SK-N-SH (cell line): ENCODE results near the gene GIT2. TPM values are rescaled to one million over a fixed set of nuclear protein-coding genes. Genes with fewer than 3 reads are reported as not detected.

Source experiments
- CTCF ChIA-PET: fragments of 300-600, 350-600 bp; formaldehyde crosslinking; extraction: SDS; loops from one replicate; lab custom pipeline; 2021; lab: Yijun Ruan, JAX
- POLR2A ChIA-PET: fragments of 350-600 bp; sonication (Branson Sonifier 250); formaldehyde crosslinking; extraction: SDS; loops from one replicate; lab custom pipeline; 2020; ENCODE audit warnings: antibody characterized with exemption, inconsistent platforms; lab: Yijun Ruan, JAX
- DNase-seq: peaks from one replicate; pipeline ENCODE4 v3.0.0; 2012
- H2AFZ ChIP-seq: fragments of 200-600 bp; sonication (generic); 2 replicates; pipeline ENCODE4 v1.8.1; 2016; ENCODE audit warnings: antibody characterized with exemption, mild to moderate bottlenecking, low read depth
- H3F3A ChIP-seq: fragments of 200-600 bp; sonication (generic); replicated peaks from 2 replicates; pipeline ENCODE3; 2016; ENCODE audit warnings: antibody characterized with exemption, mild to moderate bottlenecking; ENCODE audit not compliant: insufficient read depth
- H3K27ac ChIP-seq, 2 experiments: fragments of 200-500 bp in 1 of 2; fragments of 200-600 bp in 1 of 2; sonication (Bioruptor generic) in 1 of 2; sonication (generic), shearing (Covaris generic) in 1 of 2; 2 replicates each; pipeline versions ENCODE4 v1.5.1 to v1.6.1; 2014 to 2016; ENCODE audit warnings: low read depth in 2 of 2, inconsistent platforms in 1 of 2, low read length in 1 of 2, mild to moderate bottlenecking in 1 of 2, mixed read lengths in 1 of 2
- H3K27me3 ChIP-seq: fragments of 200-600 bp; sonication (generic), shearing (Covaris generic); 2 replicates; pipeline ENCODE4 v1.6.1; 2016; ENCODE audit warnings: mixed run types; ENCODE audit not compliant: insufficient read depth
- H3K36me3 ChIP-seq, 2 experiments: fragments of 200-500 bp in 1 of 2; fragments of 200-600 bp in 1 of 2; sonication (Bioruptor generic) in 1 of 2; sonication (generic) in 1 of 2; replicated peaks in 1 of 2; 2 replicates each; pipeline versions ENCODE3 to v1.5.1; 2014 to 2016; ENCODE audit warnings: low read length in 1 of 2, mild to moderate bottlenecking in 1 of 2; ENCODE audit not compliant: insufficient read depth in 2 of 2, control insufficient read depth in 1 of 2
- H3K4me1 ChIP-seq, 2 experiments: fragments of 200-500 bp in 1 of 2; fragments of 200-600 bp in 1 of 2; sonication (Bioruptor generic) in 1 of 2; sonication (generic), shearing (Covaris generic) in 1 of 2; 2 replicates each; pipeline versions ENCODE4 v1.5.1 to v1.6.1; 2014 to 2016; ENCODE audit warnings: low read depth in 1 of 2, low read length in 1 of 2, mixed run types in 1 of 2; ENCODE audit not compliant: insufficient read depth in 2 of 2, control insufficient read depth in 1 of 2
- H3K4me2 ChIP-seq: fragments of 200-600 bp; sonication (generic), shearing (Covaris generic); 2 replicates; pipeline ENCODE4 v1.6.1; 2017; ENCODE audit warnings: mixed run types
- H3K4me3 ChIP-seq, 2 experiments: fragments of 200-500 bp in 1 of 2; fragments of 200-600 bp in 1 of 2; sonication (Bioruptor generic) in 1 of 2; sonication (generic), shearing (Covaris generic) in 1 of 2; 2 replicates each; pipeline versions ENCODE4 v1.5.1 to v1.8.1; 2014 to 2016; ENCODE audit warnings: low read depth in 2 of 2, inconsistent platforms in 1 of 2, low read length in 1 of 2, mild to moderate bottlenecking in 1 of 2, mixed read lengths in 1 of 2, moderate library complexity in 1 of 2
- H3K79me2 ChIP-seq: fragments of 200-600 bp; sonication (generic); 2 replicates; pipeline ENCODE4 v1.8.1; 2017; ENCODE audit warnings: mild to moderate bottlenecking; ENCODE audit not compliant: insufficient read depth
- H3K9ac ChIP-seq: fragments of 200-600 bp; sonication (generic); 2 replicates; pipeline ENCODE4 v1.6.1; 2017; ENCODE audit warnings: mixed run types
- H3K9me2 ChIP-seq: fragments of 200-600 bp; sonication (generic); 2 replicates; pipeline ENCODE4 v1.6.1; 2017; ENCODE audit warnings: mixed run types
- H3K9me3 ChIP-seq: fragments of 200-600 bp; sonication (generic); 2 replicates; pipeline ENCODE4 v1.6.1; 2017; ENCODE audit warnings: mixed run types, mild to moderate bottlenecking, moderate library complexity
- H4K20me1 ChIP-seq: fragments of 200-600 bp; sonication (generic); 2 replicates; pipeline ENCODE4 v1.6.1; 2017; ENCODE audit warnings: mild to moderate bottlenecking, mixed run types; ENCODE audit not compliant: insufficient read depth
- CHD2 ChIP-seq: fragments of 150-350 bp; IDR thresholded peaks from 2 replicates; pipeline ENCODE4 v1.6.1; 2018; ENCODE audit warnings: low read length; ENCODE audit not compliant: partially characterized antibody
- EP300 ChIP-seq, 2 experiments: IDR thresholded peaks; 2 replicates each; pipeline versions ENCODE4 v1.4.0 to v1.6.1; 2012; ENCODE audit warnings: borderline replicate concordance in 1 of 2, low read depth in 1 of 2, low read length in 1 of 2
- FOSL2 ChIP-seq: IDR thresholded peaks from 2 replicates; pipeline ENCODE4 v1.4.0; 2012; ENCODE audit warnings: low read depth, mild to moderate bottlenecking, moderate library complexity, borderline replicate concordance
- FOXJ3 ChIP-seq: sonication (generic); formaldehyde crosslinking; IDR thresholded peaks from 2 replicates; pipeline ENCODE4 v1.5.1; 2020; ENCODE audit warnings: mild to moderate bottlenecking, missing genetic modification reagents
- JUND ChIP-seq: IDR thresholded peaks from 2 replicates; pipeline ENCODE4 v1.4.0; 2012
- MXI1 ChIP-seq: IDR thresholded peaks from 2 replicates; pipeline ENCODE4 v1.6.1; 2012; ENCODE audit warnings: mild to moderate bottlenecking, low read depth, low read length, improper control_type of control experiment
- NFIC ChIP-seq: IDR thresholded peaks from 2 replicates; pipeline ENCODE4 v1.4.0; 2012; ENCODE audit warnings: borderline replicate concordance
- NRF1 ChIP-seq: IDR thresholded peaks from 2 replicates; pipeline ENCODE4 v1.6.1; 2012; ENCODE audit warnings: low read depth, mild to moderate bottlenecking, low read length
- POLR2AphosphoS5 ChIP-seq: IDR thresholded peaks from 2 replicates; pipeline ENCODE4 v1.6.1; 2012; ENCODE audit warnings: low read depth, low read length
- TAF1 ChIP-seq: IDR thresholded peaks from 2 replicates; pipeline ENCODE4 v1.6.1; 2012; ENCODE audit warnings: low read depth, mild to moderate bottlenecking, low read length, moderate library complexity, borderline replicate concordance
- TCF12 ChIP-seq: IDR thresholded peaks from 2 replicates; pipeline ENCODE4 v1.4.0; 2012
- TEAD4 ChIP-seq: IDR thresholded peaks from 2 replicates; pipeline ENCODE4 v1.4.0; 2012; ENCODE audit warnings: mild to moderate bottlenecking, borderline replicate concordance; ENCODE audit not compliant: insufficient read depth
- YY1 ChIP-seq: IDR thresholded peaks from 2 replicates; pipeline ENCODE4 v1.4.0; 2012; ENCODE audit warnings: low read depth, mild to moderate bottlenecking
- WGBS: methylation state at CpG from one replicate; pipeline ENCODE4 v1.1.6; 2017; ENCODE audit warnings: low lambda C conversion rate; 5-methylcytosine and 5-hydroxymethylcytosine counted together
- polyA plus RNA-seq, 3 experiments: library from polyadenylated mRNA; depleted of rRNA; stranded (reverse); fragments of >200 nt; gene quantifications; 2 replicates each; pipeline ENCODE4 v1.2.3, GENCODE V29; 2012
- TF ChIP-seq, protein P1 (sequence below): fragments of 200-600 bp; sonication (generic); IDR thresholded peaks from 2 replicates; pipeline ENCODE4 v1.6.1; 2017; ENCODE audit warnings: antibody characterized with exemption, mild to moderate bottlenecking, moderate library complexity
- TF ChIP-seq, protein P2 (sequence below): IDR thresholded peaks from 2 replicates; pipeline ENCODE4; 2012
- TF ChIP-seq, protein P3 (sequence below): IDR thresholded peaks from 2 replicates; pipeline ENCODE4 v1.4.0; 2012; ENCODE audit warnings: low read depth

Gene GIT2
- polyA plus RNA-seq, 1 of the 3 experiments (the other 2 are of a cell fraction): 21.2 TPM

DNA sequence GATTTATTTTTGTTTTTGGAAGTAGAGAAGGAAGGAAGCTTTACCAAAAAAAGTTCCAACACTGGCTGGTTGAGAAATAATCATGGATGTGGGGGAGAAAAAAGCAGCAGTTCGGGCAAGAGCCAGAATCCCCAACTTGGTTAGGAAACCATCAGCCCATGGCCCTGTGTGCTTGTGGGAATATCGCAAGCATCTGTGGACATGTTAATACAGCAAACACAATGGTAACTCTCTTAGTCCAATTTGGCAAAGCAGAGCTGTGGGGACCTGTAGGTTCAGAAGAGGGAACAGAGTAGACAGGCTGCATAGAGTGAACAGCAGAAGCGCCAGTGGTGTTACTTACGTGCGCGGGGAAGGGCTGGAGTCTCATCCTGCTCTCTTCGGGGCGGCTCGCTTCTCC is 49.3 kb downstream of the GIT2 start (continued):
- TF ChIP-seq NRF1: no peak
- no peak for TF ChIP-seq YY1
- TF ChIP-seq, protein P1, sequence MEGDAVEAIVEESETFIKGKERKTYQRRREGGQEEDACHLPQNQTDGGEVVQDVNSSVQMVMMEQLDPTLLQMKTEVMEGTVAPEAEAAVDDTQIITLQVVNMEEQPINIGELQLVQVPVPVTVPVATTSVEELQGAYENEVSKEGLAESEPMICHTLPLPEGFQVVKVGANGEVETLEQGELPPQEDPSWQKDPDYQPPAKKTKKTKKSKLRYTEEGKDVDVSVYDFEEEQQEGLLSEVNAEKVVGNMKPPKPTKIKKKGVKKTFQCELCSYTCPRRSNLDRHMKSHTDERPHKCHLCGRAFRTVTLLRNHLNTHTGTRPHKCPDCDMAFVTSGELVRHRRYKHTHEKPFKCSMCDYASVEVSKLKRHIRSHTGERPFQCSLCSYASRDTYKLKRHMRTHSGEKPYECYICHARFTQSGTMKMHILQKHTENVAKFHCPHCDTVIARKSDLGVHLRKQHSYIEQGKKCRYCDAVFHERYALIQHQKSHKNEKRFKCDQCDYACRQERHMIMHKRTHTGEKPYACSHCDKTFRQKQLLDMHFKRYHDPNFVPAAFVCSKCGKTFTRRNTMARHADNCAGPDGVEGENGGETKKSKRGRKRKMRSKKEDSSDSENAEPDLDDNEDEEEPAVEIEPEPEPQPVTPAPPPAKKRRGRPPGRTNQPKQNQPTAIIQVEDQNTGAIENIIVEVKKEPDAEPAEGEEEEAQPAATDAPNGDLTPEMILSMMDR: no peak
- TF ChIP-seq TCF12: no peak
- TF ChIP-seq JUND: no peak

DNA sequence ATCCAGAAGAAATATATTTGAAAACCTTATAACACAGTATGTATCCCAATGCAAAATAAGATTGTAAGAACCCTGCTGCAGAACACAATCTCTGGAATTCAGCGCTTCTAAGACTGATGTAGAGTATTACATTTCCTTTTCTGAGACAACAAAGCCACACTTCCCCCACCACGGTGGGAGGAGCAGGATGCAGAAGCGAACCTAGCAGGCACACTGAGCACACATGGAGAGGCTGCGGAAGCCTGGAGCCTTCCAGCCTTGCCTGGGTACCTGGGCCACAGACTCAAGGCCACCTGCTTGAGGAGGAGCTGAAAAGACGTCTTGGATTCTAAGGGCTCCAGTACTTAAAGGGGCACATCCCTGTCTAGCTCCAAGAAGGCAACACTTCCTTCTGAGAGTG is 49.7 kb downstream of the GIT2 start:
- Histone ChIP-seq H3K4me3 (no peak overlapping the region), H3K27me3 (no peaks in the 10 kb centered on the region), H3K9ac (no peak overlapping the region), H3K27ac (no peak overlapping the region), H2AFZ (no peak overlapping the region), H3K4me1 (peaks cover 5 to 44% of the 10 kb centered on the region in 2 experiments), H3K9me3 (no peaks in the 10 kb centered on the region), H3F3A (peaks cover 24% of the 10 kb centered on the region), H4K20me1 (peaks cover 2% of the 10 kb centered on the region; the same call in 1 of the 2 replicates), H3K79me2 (no peaks in the 10 kb centered on the region), H3K36me3 (peaks cover 18 to 57% of the 10 kb centered on the region in 2 experiments), H3K4me2 (no peak overlapping the region; the same call in 1 of the 2 replicates), H3K9me2 (no peaks in the 10 kb centered on the region)
- TF ChIP-seq NFIC (no peak), EP300 (IDR thresholded peaks at IDR 0.05; ENCODE audit: borderline replicate concordance in 1 of 2, low read depth in 1 of 2, low read length in 1 of 2) (no peak), TCF12 (no peak), NRF1 (no peak), FOSL2 (no peak), TAF1 (no peak), TEAD4 (no peak), FOXJ3 (CRISPR knock-in tag) (no peak), POLR2AphosphoS5 (no peak), MXI1 (no peak), CHD2 (no peak)
- TF ChIP-seq, protein P2, sequence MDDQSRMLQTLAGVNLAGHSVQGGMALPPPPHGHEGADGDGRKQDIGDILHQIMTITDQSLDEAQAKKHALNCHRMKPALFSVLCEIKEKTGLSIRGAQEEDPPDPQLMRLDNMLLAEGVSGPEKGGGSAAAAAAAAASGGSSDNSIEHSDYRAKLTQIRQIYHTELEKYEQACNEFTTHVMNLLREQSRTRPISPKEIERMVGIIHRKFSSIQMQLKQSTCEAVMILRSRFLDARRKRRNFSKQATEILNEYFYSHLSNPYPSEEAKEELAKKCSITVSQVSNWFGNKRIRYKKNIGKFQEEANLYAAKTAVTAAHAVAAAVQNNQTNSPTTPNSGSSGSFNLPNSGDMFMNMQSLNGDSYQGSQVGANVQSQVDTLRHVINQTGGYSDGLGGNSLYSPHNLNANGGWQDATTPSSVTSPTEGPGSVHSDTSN: no peak
- TF ChIP-seq, protein P3, sequence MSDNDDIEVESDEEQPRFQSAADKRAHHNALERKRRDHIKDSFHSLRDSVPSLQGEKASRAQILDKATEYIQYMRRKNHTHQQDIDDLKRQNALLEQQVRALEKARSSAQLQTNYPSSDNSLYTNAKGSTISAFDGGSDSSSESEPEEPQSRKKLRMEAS: no peak
- ChIA-PET CTCF (no interaction called here), POLR2A (no interaction called here)
- DNase-seq: no peak
- WGBS: 82% methylated on average over 5 of the region's 5 CpGs
